ENCODE measurements around the gene SMARCC1. TPM values are rescaled to one million over a fixed set of nuclear protein-coding genes. Genes with fewer than 3 reads are reported as not detected.

Gene SMARCC1
- total RNA-seq, 1 experiment from 2014 or later = 84.2 TPM

GRCh38 chr3:47607335-47607734 is 174.4 kb downstream of the SMARCC1 start:
- Histone ChIP-seq H3K27me3 (ENCODE audit: control insufficient read depth, insufficient read depth, low read length) (no peaks in the 10 kb centered on the region), H3K27ac (ENCODE audit: low read length) (no peak overlapping the region), H3K9me3 (ENCODE audit: control insufficient read depth, insufficient read depth, low read depth, low read length) (no peaks in the 10 kb centered on the region), H3K4me1 (ENCODE audit: control insufficient read depth, insufficient read depth, low read length) (no peaks in the 10 kb centered on the region), H3K4me3 (ENCODE audit: low read depth in 2 of 2, low read length in 2 of 2) (no peak overlapping the region), H3K36me3 (ENCODE audit: control insufficient read depth, insufficient read depth, low read length) (peaks cover 2% of the 10 kb centered on the region)
- intact Hi-C loops (cut with micrococcal nuclease; ENCODE audit: unreplicated experiment) (no loop called here), in situ Hi-C loops (cut with HindIII; ENCODE audit: low pct_unique_long_range_greater_than_20kb, low sequenced_read_pairs) (no loop called here)
- CTCF ChIA-PET = interaction anchor here (0.9 kb wide), 1 partner anchor 84 kb away, joined by 3 read pairs; no protein-coding TSS in a partner anchor
- POLR2A ChIA-PET = interaction anchor here (0.6 kb wide), 1 partner anchor 64 kb away, joined by 3 read pairs; no protein-coding TSS in a partner anchor
- DNase-seq (ENCODE audit: low read depth, low spot score) = no peak
- no TSS peak for BruUV-seq (replicated peaks)
- no peak for ATAC-seq
- TF ChIP-seq, protein P1, sequence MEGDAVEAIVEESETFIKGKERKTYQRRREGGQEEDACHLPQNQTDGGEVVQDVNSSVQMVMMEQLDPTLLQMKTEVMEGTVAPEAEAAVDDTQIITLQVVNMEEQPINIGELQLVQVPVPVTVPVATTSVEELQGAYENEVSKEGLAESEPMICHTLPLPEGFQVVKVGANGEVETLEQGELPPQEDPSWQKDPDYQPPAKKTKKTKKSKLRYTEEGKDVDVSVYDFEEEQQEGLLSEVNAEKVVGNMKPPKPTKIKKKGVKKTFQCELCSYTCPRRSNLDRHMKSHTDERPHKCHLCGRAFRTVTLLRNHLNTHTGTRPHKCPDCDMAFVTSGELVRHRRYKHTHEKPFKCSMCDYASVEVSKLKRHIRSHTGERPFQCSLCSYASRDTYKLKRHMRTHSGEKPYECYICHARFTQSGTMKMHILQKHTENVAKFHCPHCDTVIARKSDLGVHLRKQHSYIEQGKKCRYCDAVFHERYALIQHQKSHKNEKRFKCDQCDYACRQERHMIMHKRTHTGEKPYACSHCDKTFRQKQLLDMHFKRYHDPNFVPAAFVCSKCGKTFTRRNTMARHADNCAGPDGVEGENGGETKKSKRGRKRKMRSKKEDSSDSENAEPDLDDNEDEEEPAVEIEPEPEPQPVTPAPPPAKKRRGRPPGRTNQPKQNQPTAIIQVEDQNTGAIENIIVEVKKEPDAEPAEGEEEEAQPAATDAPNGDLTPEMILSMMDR (IDR thresholded peaks at IDR 0.05) = no peak
- TF ChIP-seq POLR2AphosphoS5 (IDR thresholded peaks at IDR 0.05; ENCODE audit: low read depth, low read length) (no peak), SIN3A (IDR thresholded peaks at IDR 0.05; ENCODE audit: borderline replicate concordance, insufficient read depth, low read depth, low read length) (no peak), TCF7L2 (IDR thresholded peaks at IDR 0.05; ENCODE audit: low read depth, low read length) (no peak)
- TF ChIP-seq, protein P2, sequence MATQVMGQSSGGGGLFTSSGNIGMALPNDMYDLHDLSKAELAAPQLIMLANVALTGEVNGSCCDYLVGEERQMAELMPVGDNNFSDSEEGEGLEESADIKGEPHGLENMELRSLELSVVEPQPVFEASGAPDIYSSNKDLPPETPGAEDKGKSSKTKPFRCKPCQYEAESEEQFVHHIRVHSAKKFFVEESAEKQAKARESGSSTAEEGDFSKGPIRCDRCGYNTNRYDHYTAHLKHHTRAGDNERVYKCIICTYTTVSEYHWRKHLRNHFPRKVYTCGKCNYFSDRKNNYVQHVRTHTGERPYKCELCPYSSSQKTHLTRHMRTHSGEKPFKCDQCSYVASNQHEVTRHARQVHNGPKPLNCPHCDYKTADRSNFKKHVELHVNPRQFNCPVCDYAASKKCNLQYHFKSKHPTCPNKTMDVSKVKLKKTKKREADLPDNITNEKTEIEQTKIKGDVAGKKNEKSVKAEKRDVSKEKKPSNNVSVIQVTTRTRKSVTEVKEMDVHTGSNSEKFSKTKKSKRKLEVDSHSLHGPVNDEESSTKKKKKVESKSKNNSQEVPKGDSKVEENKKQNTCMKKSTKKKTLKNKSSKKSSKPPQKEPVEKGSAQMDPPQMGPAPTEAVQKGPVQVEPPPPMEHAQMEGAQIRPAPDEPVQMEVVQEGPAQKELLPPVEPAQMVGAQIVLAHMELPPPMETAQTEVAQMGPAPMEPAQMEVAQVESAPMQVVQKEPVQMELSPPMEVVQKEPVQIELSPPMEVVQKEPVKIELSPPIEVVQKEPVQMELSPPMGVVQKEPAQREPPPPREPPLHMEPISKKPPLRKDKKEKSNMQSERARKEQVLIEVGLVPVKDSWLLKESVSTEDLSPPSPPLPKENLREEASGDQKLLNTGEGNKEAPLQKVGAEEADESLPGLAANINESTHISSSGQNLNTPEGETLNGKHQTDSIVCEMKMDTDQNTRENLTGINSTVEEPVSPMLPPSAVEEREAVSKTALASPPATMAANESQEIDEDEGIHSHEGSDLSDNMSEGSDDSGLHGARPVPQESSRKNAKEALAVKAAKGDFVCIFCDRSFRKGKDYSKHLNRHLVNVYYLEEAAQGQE (IDR thresholded peaks at IDR 0.05; ENCODE audit: insufficient read depth in 1 of 2, low read depth in 2 of 2, low read length in 1 of 2) = no peak

DNA sequence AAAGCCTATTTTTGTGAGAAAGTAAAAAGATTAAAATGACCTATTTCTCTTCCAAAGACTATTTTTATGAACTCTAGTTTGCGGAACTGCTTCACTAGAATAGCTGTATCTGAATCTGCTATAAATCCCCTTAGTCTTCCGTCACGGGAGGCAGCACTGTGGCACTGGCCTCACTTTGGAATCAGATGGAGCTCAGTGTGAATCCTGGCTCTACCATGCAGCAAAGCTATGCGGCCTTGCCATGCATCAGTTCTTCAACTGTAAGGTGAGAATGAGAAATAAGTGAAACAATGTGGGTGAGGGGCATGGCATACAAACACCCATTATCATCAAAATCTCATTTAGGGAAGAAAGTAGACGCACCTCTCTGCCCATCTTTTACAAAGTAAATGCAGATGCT is 175.5 kb downstream of the SMARCC1 start:
- Histone ChIP-seq H3K27ac (ENCODE audit: low read length) (no peak overlapping the region), H3K4me1 (ENCODE audit: control insufficient read depth, insufficient read depth, low read length) (no peaks in the 10 kb centered on the region), H3K4me3 (ENCODE audit: low read depth in 2 of 2, low read length in 2 of 2) (no peak overlapping the region), H3K27me3 (ENCODE audit: control insufficient read depth, insufficient read depth, low read length) (no peaks in the 10 kb centered on the region), H3K36me3 (ENCODE audit: control insufficient read depth, insufficient read depth, low read length) (peaks cover 2% of the 10 kb centered on the region), H3K9me3 (ENCODE audit: control insufficient read depth, insufficient read depth, low read depth, low read length) (no peaks in the 10 kb centered on the region)
- POLR2A ChIA-PET = no interaction called here
- no TSS peak for BruUV-seq (replicated peaks)
- intact Hi-C loops (cut with micrococcal nuclease; ENCODE audit: unreplicated experiment) (no loop called here), in situ Hi-C loops (cut with HindIII; ENCODE audit: low pct_unique_long_range_greater_than_20kb, low sequenced_read_pairs) (no loop called here)
- DNase-seq (ENCODE audit: low read depth, low spot score) = no peak
- TF ChIP-seq, protein P2 (IDR thresholded peaks at IDR 0.05; ENCODE audit: insufficient read depth in 1 of 2, low read depth in 2 of 2, low read length in 1 of 2) = no peak
- TF ChIP-seq, protein P1 (IDR thresholded peaks at IDR 0.05) = no peak
- no peak for TF ChIP-seq POLR2AphosphoS5 (IDR thresholded peaks at IDR 0.05; ENCODE audit: low read depth, low read length)
- no peak for ATAC-seq
- CTCF ChIA-PET = interaction anchor here (0.9 kb wide), 1 partner anchor 83 kb away, joined by 3 read pairs; no protein-coding TSS in a partner anchor

All from Panc1 (cell line).